HepG2 (cell line): ENCODE results near the gene NT5DC4.

Experiments
- HCFC1 ChIP-seq: fragments of 150-350 bp; IDR thresholded peaks from 2 replicates; pipeline ENCODE4 v1.6.1; 2014; ENCODE audit warnings: low read depth, low read length
- IKZF1 ChIP-seq: fragments of 450-650 bp; IDR thresholded peaks from 2 replicates; pipeline ENCODE4 v1.7.1; 2016
- MYNN ChIP-seq: sonication (generic); formaldehyde crosslinking; IDR thresholded peaks from 2 replicates; pipeline ENCODE4 v1.4.0; 2020; ENCODE audit warnings: mild to moderate bottlenecking, low read depth, missing genetic modification reagents
- TARDBP ChIP-seq: sonication (generic); formaldehyde crosslinking; IDR thresholded peaks from 2 replicates; pipeline ENCODE4 v1.8.0; 2022; ENCODE audit warnings: mild to moderate bottlenecking, missing genetic modification reagents
- TGIF2 ChIP-seq: IDR thresholded peaks from 2 replicates; pipeline ENCODE4 v1.6.1; 2016; ENCODE audit warnings: control low read depth, missing compliant biosample characterization
- ZKSCAN1 ChIP-seq: fragments of 150-350 bp; IDR thresholded peaks from 2 replicates; pipeline ENCODE4 v1.6.1; 2014; ENCODE audit warnings: low read length
- ZNF24 ChIP-seq: fragments of 450-650 bp; IDR thresholded peaks from 2 replicates; pipeline ENCODE4 v1.6.1; 2017; ENCODE audit warnings: antibody characterized with exemption, mild to moderate bottlenecking
- ZNF430 ChIP-seq: sonication (generic); formaldehyde crosslinking; IDR thresholded peaks from 2 replicates; pipeline ENCODE4 v1.9.0; 2021; ENCODE audit warnings: mild to moderate bottlenecking, missing genetic modification reagents
- TF ChIP-seq, protein P1 (sequence below): IDR thresholded peaks from 2 replicates; pipeline ENCODE4 v1.6.1; 2016; ENCODE audit warnings: missing compliant biosample characterization, missing genetic modification reagents, borderline replicate concordance
- TF ChIP-seq, protein P2 (sequence below): sonication (generic); formaldehyde crosslinking; IDR thresholded peaks from 2 replicates; pipeline ENCODE4 v1.5.0; 2020; ENCODE audit warnings: mild to moderate bottlenecking, missing genetic modification reagents, moderate library complexity
- TF ChIP-seq, protein P3 (sequence below): IDR thresholded peaks from 2 replicates; pipeline ENCODE4 v1.6.1; 2016

DNA sequence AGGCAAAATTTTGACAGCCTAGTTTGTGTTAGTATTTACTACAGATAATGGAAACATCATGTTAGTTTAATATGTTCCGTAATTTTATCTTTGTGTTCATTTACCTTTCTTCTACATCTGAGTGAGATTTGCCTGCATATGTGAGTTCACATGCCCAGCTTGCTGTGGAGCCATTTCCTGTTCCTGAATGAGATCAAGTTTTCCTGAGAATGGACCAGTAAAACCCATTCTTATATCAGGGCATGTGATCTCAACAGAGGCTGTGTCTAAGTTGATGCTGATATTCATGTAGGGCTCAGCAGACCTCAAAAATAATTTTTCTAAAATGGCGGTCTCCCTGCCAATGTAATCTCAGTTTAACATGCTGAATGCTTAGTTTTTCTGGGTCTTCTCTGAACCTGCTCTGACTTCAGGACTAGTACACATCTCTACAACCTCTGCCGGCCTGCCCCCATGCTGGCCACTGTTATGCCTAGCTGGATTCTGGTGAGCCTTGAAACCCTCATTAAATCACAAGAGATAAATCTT is 62.4 kb downstream of the NT5DC4 start:
- TF ChIP-seq TARDBP (CRISPR knock-in tag) (no peak), HCFC1 (no peak), MYNN (CRISPR knock-in tag) (no peak), TGIF2 (no peak), IKZF1 (no peak), ZKSCAN1 (no peak), ZNF24 (no peak), ZNF430 (no peak)
- TF ChIP-seq, protein P1, sequence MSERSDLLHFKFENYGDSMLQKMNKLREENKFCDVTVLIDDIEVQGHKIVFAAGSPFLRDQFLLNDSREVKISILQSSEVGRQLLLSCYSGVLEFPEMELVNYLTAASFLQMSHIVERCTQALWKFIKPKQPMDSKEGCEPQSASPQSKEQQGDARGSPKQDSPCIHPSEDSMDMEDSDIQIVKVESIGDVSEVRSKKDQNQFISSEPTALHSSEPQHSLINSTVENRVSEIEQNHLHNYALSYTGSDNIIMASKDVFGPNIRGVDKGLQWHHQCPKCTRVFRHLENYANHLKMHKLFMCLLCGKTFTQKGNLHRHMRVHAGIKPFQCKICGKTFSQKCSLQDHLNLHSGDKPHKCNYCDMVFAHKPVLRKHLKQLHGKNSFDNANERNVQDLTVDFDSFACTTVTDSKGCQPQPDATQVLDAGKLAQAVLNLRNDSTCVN: no peak
- TF ChIP-seq, protein P2, sequence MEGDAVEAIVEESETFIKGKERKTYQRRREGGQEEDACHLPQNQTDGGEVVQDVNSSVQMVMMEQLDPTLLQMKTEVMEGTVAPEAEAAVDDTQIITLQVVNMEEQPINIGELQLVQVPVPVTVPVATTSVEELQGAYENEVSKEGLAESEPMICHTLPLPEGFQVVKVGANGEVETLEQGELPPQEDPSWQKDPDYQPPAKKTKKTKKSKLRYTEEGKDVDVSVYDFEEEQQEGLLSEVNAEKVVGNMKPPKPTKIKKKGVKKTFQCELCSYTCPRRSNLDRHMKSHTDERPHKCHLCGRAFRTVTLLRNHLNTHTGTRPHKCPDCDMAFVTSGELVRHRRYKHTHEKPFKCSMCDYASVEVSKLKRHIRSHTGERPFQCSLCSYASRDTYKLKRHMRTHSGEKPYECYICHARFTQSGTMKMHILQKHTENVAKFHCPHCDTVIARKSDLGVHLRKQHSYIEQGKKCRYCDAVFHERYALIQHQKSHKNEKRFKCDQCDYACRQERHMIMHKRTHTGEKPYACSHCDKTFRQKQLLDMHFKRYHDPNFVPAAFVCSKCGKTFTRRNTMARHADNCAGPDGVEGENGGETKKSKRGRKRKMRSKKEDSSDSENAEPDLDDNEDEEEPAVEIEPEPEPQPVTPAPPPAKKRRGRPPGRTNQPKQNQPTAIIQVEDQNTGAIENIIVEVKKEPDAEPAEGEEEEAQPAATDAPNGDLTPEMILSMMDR (CRISPR knock-in tag): no peak
- TF ChIP-seq, protein P3, sequence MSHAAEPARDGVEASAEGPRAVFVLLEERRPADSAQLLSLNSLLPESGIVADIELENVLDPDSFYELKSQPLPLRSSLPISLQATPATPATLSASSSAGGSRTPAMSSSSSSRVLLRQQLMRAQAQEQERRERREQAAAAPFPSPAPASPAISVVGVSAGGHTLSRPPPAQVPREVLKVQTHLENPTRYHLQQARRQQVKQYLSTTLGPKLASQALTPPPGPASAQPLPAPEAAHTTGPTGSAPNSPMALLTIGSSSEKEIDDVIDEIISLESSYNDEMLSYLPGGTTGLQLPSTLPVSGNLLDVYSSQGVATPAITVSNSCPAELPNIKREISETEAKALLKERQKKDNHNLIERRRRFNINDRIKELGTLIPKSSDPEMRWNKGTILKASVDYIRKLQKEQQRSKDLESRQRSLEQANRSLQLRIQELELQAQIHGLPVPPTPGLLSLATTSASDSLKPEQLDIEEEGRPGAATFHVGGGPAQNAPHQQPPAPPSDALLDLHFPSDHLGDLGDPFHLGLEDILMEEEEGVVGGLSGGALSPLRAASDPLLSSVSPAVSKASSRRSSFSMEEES (CRISPR knock-in tag): no peak
